Activated naive CD8-positive, alpha-beta T cell treated with anti-CD3 and anti-CD28 coated beads, Interleukin-2, amount 10 ng/mL, durations not matched to agents 7 days and 5 days (primary cell): ENCODE measurements around the gene ATM. TPM values are rescaled to one million over a fixed set of nuclear protein-coding genes. Genes with fewer than 3 reads are reported as not detected.
"Not testable (repeated sequence)": the region's sequence is repeated elsewhere in the genome, so short reads cannot be mapped to it uniquely, and the experiment has no call there.

ENCODE experiments used
- ATAC-seq: fragments of 150-1000 bp; cut with Tn5 transposase; one replicate; pipeline ENCODE4 v1.10.0; 2021; ENCODE audit warnings: low read depth, moderate library complexity
- POLR2A ChIA-PET: fragments of 350-600 bp; sonication (Branson Sonifier 250); formaldehyde crosslinking; loops from one replicate; lab custom pipeline; 2021; ENCODE audit warnings: antibody characterized with exemption; lab: Charles Lee
- DNase-seq: peaks from one replicate; pipeline ENCODE4 v3.0.0; 2021
- H3K27ac Mint-ChIP-seq: one replicate; pipeline ENCODE4 v1.8.0; 2022; ENCODE audit warnings: mild to moderate bottlenecking, mixed read lengths
- H3K27me3 Mint-ChIP-seq: one replicate; pipeline ENCODE4 v1.8.0; 2022; ENCODE audit warnings: mild to moderate bottlenecking, moderate library complexity, mixed read lengths
- H3K36me3 Mint-ChIP-seq: one replicate; pipeline ENCODE4 v1.8.0; 2021; ENCODE audit warnings: mild to moderate bottlenecking, mixed read lengths
- H3K4me1 Mint-ChIP-seq: one replicate; pipeline ENCODE4 v1.8.0; 2021; ENCODE audit warnings: mixed read lengths
- H3K4me3 Mint-ChIP-seq: one replicate; pipeline ENCODE4 v1.8.0; 2022; ENCODE audit warnings: mild to moderate bottlenecking, moderate library complexity, mixed read lengths
- H3K9me3 Mint-ChIP-seq: one replicate; pipeline ENCODE4 v1.8.0; 2021; ENCODE audit warnings: mixed read lengths
- total RNA-seq, 2 experiments: library from RNA; stranded (reverse); gene quantifications; one replicate each; pipeline ENCODE4 v1.2.3, GENCODE V29; 2021

Gene ATM
- total RNA-seq, 2 experiments from 2014 or later, result 287 to 333 TPM

- POLR2A ChIA-PET, result interaction anchor here (0.7 kb wide), 2 partner anchors 57 to 93 kb away, joined by 3 to 4 read pairs; no protein-coding TSS in a partner anchor
- peaks cover 33% of the 10 kb centered on the region for H3K36me3 Mint-ChIP-seq
- not testable (repeated sequence) for H3K9me3 Mint-ChIP-seq, H3K27me3 Mint-ChIP-seq, ATAC-seq, H3K4me1 Mint-ChIP-seq, H3K4me3 Mint-ChIP-seq, H3K27ac Mint-ChIP-seq, DNase-seq
Measured at GRCh38 chr11:108373505-108373904, 150.6 kb downstream of the ATM start.

- Mint-ChIP-seq H3K36me3 (no peaks in the 10 kb centered on the region), H3K9me3 (no peaks in the 10 kb centered on the region), H3K27ac (no peak overlapping the region), H3K27me3 (peaks cover 2% of the 10 kb centered on the region), H3K4me1 (peaks cover 1% of the 10 kb centered on the region), H3K4me3 (no peak overlapping the region)
- DNase-seq (no peak), ATAC-seq (no peak)
- POLR2A ChIA-PET, result no interaction called here
Measured at GRCh38 chr11:108388576-108388975, 165.7 kb downstream of the ATM start.

GRCh38 chr11:108392353-108392752 lies 169.5 kb downstream of the ATM start:
- ATAC-seq (no peak), DNase-seq (no peak)
- peaks cover 1% of the 10 kb centered on the region for H3K4me1 Mint-ChIP-seq
- no peaks in the 10 kb centered on the region for H3K9me3 Mint-ChIP-seq
- no peaks in the 10 kb centered on the region for H3K36me3 Mint-ChIP-seq
- H3K4me3 Mint-ChIP-seq, result no peak overlapping the region
- POLR2A ChIA-PET, result interaction anchor here (0.6 kb wide), 1 partner anchor 566 kb away, joined by 3 read pairs; no protein-coding TSS in a partner anchor
- peaks cover 3% of the 10 kb centered on the region for H3K27me3 Mint-ChIP-seq
- H3K27ac Mint-ChIP-seq, result no peak overlapping the region

DNA sequence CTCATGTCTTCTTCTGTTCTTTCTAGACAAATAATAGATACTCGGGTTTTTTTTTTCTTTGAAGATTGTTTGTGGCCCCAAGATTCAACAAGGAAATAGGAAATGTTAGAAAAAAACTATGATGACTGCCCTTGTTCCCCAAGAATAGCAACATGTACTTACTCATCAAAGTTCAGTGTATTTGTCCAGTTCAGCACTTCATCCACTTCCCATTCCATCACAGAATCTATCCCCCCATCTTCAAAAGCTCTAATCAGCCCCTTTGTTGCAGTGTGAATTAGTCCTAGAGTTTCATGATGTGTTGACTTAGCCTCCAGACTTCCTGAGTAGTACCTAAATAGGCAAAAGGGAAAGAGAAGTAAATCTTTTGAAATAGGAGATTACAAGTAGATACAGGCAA lies 170.2 kb downstream of the ATM start:
- Mint-ChIP-seq H3K4me1 (peaks cover 1% of the 10 kb centered on the region), H3K27me3 (peaks cover 3% of the 10 kb centered on the region), H3K36me3 (no peaks in the 10 kb centered on the region), H3K9me3 (no peaks in the 10 kb centered on the region), H3K27ac (no peak overlapping the region), H3K4me3 (no peak overlapping the region)
- no peak for DNase-seq
- POLR2A ChIA-PET, result no interaction called here
- no peak for ATAC-seq

- Mint-ChIP-seq H3K36me3 (no peaks in the 10 kb centered on the region), H3K27me3 (peaks cover 3% of the 10 kb centered on the region), H3K27ac (no peak overlapping the region), H3K4me3 (no peak overlapping the region), H3K4me1 (peaks cover 1% of the 10 kb centered on the region), H3K9me3 (no peaks in the 10 kb centered on the region)
- DNase-seq, result no peak
- ATAC-seq, result no peak
- POLR2A ChIA-PET, result no interaction called here
Measured at GRCh38 chr11:108394744-108395284, 171.9 kb downstream of the ATM start.

- H3K4me3 Mint-ChIP-seq, H3K27me3 Mint-ChIP-seq, H3K4me1 Mint-ChIP-seq, H3K36me3 Mint-ChIP-seq, H3K27ac Mint-ChIP-seq, H3K9me3 Mint-ChIP-seq, ATAC-seq, POLR2A ChIA-PET, DNase-seq: not testable (repeated sequence)
Measured at GRCh38 chr11:108396672-108397071, 173.8 kb downstream of the ATM start.

- no peak for ATAC-seq
- H3K27me3 Mint-ChIP-seq, result peaks cover 3% of the 10 kb centered on the region
- POLR2A ChIA-PET, result no interaction called here
- H3K27ac Mint-ChIP-seq, result no peak overlapping the region
- no peak for DNase-seq
- H3K4me1 Mint-ChIP-seq, result no peaks in the 10 kb centered on the region
- no peak overlapping the region for H3K4me3 Mint-ChIP-seq
- H3K9me3 Mint-ChIP-seq, result no peaks in the 10 kb centered on the region
- no peaks in the 10 kb centered on the region for H3K36me3 Mint-ChIP-seq
Measured at GRCh38 chr11:108398439-108398838, 175.6 kb downstream of the ATM start.

GRCh38 chr11:108402241-108402640 lies 179.4 kb downstream of the ATM start:
- Mint-ChIP-seq H3K27me3 (no peaks in the 10 kb centered on the region), H3K27ac (no peak overlapping the region), H3K9me3 (peaks cover 1% of the 10 kb centered on the region), H3K36me3 (no peaks in the 10 kb centered on the region), H3K4me1 (no peaks in the 10 kb centered on the region), H3K4me3 (no peak overlapping the region)
- ATAC-seq, result no peak
- POLR2A ChIA-PET, result no interaction called here
- DNase-seq, result no peak

DNA sequence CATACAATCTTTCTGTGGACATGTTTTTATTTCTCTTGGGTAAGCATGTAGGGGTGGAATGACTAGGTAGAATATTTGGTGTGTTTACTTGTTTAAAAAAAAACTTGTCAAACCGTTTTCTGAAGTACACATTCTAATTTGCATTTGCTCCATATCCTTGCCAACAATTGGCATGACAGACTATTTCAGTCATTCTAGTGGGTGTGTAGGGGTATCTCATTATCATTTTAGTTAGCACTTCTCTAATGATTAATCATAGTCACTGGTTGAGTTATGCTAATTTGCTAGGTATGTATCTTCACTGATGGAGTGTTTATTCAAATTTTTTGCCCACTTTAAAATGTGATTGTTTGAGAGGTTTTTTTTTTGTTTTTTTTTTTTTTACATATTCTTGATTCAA lies 180.2 kb downstream of the ATM start:
- ATAC-seq (no peak), DNase-seq (no peak)
- Mint-ChIP-seq H3K4me1 (no peaks in the 10 kb centered on the region), H3K36me3 (no peaks in the 10 kb centered on the region), H3K27ac (no peak overlapping the region), H3K27me3 (no peaks in the 10 kb centered on the region), H3K9me3 (peaks cover 1% of the 10 kb centered on the region), H3K4me3 (no peak overlapping the region)
- POLR2A ChIA-PET, result no interaction called here

GRCh38 chr11:108405706-108406105 lies 182.8 kb downstream of the ATM start:
- Mint-ChIP-seq H3K36me3 (no peaks in the 10 kb centered on the region), H3K27me3 (no peaks in the 10 kb centered on the region)
- POLR2A ChIA-PET, result no interaction called here

GRCh38 chr11:108414958-108415357 lies 192.1 kb downstream of the ATM start:
- Mint-ChIP-seq H3K9me3 (peaks cover 4% of the 10 kb centered on the region), H3K36me3 (peaks cover 2% of the 10 kb centered on the region), H3K27ac (no peak overlapping the region), H3K4me3 (no peak overlapping the region), H3K4me1 (no peaks in the 10 kb centered on the region), H3K27me3 (no peaks in the 10 kb centered on the region)
- ATAC-seq (no peak), DNase-seq (no peak)
- POLR2A ChIA-PET, result no interaction called here

More at GRCh38 chr11:108405706-108406105, 182.8 kb downstream of the ATM start:
- Mint-ChIP-seq H3K4me3 (no peak overlapping the region), H3K4me1 (no peaks in the 10 kb centered on the region), H3K9me3 (peaks cover 1% of the 10 kb centered on the region), H3K27ac (no peak overlapping the region)
- DNase-seq (no peak), ATAC-seq (no peak)

GRCh38 chr11:108417551-108417950 lies 194.7 kb downstream of the ATM start:
- H3K36me3 Mint-ChIP-seq, DNase-seq, H3K27ac Mint-ChIP-seq, H3K4me1 Mint-ChIP-seq, H3K27me3 Mint-ChIP-seq, H3K9me3 Mint-ChIP-seq, POLR2A ChIA-PET, ATAC-seq, H3K4me3 Mint-ChIP-seq: not testable (repeated sequence)
